H7 (cell line): Measurements from ENCODE around the gene TEP1. TPM values are rescaled to one million over a fixed set of nuclear protein-coding genes. Genes with fewer than 3 reads are reported as not detected.
"Not testable (repeated sequence)": the region's sequence is repeated elsewhere in the genome, so short reads cannot be mapped to it uniquely, and the experiment has no call there.

Source experiments
- DNase-seq: peaks from one replicate; pipeline ENCODE4 v3.0.0; 2012
- H3K27me3 ChIP-seq: 2 replicates; pipeline ENCODE4 v1.6.0; 2011; ENCODE audit warnings: mild to moderate bottlenecking, low read length; ENCODE audit not compliant: control insufficient read depth, insufficient read depth
- H3K36me3 ChIP-seq: replicated peaks from 2 replicates; pipeline ENCODE4 v1.5.1; 2011; ENCODE audit warnings: low read length; ENCODE audit not compliant: control insufficient read depth, insufficient read depth
- H3K4me3 ChIP-seq: 2 replicates; pipeline ENCODE4 v1.5.1; 2011; ENCODE audit warnings: low read depth, mild to moderate bottlenecking, control low read depth, low read length, moderate library complexity; ENCODE audit not compliant: insufficient read depth
- total RNA-seq: library from RNA; depleted of rRNA; stranded (reverse); fragments of >200 nt; shearing (Covaris generic); gene quantifications from 2 replicates; pipeline ENCODE4 v1.2.3, GENCODE V29; 2014; rRNA removed

TEP1 gene
- 10.5 and 12.6 TPM in 2 replicates for total RNA-seq

- peak; percentile 91 for DNase-seq
- Histone ChIP-seq H3K4me3 (peak within 1 kb of the TSS; percentile 87), H3K27me3 (no peaks in the 10 kb centered on the region), H3K36me3 (no peaks in the 10 kb centered on the region; the same call in 1 of the 2 replicates)
Measured at GRCh38 chr14:20412876-20413743, at the start of gene TEP1. TEP1 (minus strand) TSS chr14:20413501; CDS start chr14:20408439, 5,062 bp downstream.

DNA sequence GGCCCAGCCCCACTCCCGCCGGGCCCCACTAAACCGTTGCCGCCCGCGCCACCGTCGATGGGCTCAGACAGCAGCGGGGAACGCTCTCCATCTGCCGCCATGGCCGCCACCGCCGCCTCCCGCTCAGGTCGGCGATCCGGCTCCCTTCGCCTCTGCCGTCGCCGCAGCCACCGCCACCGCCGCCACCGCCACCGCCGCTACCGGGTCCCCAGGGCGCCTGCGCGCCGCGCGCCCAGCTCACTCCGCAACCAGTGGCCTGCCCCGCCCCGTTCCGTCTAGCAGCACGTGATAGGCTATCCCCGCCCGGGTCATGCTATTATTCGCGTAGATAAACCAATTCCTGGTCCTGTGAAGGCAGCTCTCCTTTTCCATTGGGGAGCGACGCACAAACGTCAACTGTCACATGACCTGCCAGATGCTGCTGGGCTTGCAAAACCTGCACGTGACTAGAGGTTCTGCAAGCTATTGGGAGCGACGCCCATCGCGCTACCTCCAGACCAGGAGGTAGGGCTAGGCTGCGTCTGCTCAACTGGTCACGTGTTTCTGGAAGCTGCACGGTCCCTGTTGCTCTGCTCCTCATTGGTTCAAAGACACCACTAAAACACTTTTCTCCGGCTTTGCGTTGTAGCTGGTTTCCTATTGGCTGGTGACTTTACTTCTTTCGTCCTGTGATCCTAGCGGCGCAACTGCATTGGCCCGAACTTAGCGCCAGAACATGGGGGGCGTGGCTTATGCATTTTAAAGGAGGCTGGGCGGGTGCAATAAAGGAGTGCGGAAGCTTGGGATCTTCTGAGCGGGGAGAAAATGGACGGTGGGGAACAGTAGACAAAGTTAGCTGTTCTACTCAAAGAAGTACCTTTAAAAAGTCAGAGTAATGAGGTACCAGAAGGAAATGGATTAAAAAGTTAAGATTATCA lies 48.2 kb upstream of the TEP1 start, which contains the start of gene PIP4P1:
Gene PIP4P1, minus strand, starts transcription at position 210 of the 917 bp plus-strand sequence. Its CDS starts 109 bp downstream, at position 101.
- H3K4me3 ChIP-seq = peak within 1 kb of the TSS; percentile 65
- DNase-seq = peak; percentile 94
- H3K27me3 ChIP-seq = no peaks in the 10 kb centered on the region
- peaks cover 26% of the 10 kb centered on the region for H3K36me3 ChIP-seq

GRCh38 chr14:20460458-20461224 lies 47.3 kb upstream of the TEP1 start:
- Histone ChIP-seq H3K27me3 (no peaks in the 10 kb centered on the region), H3K4me3 (peak overlapping the region; percentile 65)
- peak; percentile 85 for DNase-seq

GRCh38 chr14:20458031-20458789 lies 44.9 kb upstream of the TEP1 start:
- H3K4me3 ChIP-seq = no peak overlapping the region
- no peak for DNase-seq

More at GRCh38 chr14:20460458-20461224, 47.3 kb upstream of the TEP1 start:
- peaks cover 27% of the 10 kb centered on the region for H3K36me3 ChIP-seq

GRCh38 chr14:20456971-20457370 lies 43.7 kb upstream of the TEP1 start:
- Histone ChIP-seq H3K36me3 (peaks cover 30% of the 10 kb centered on the region), H3K4me3 (no peak overlapping the region), H3K27me3 (no peaks in the 10 kb centered on the region)
- no peak for DNase-seq

More at GRCh38 chr14:20458031-20458789, 44.9 kb upstream of the TEP1 start:
- Histone ChIP-seq H3K36me3 (peaks cover 27% of the 10 kb centered on the region), H3K27me3 (no peaks in the 10 kb centered on the region)

- H3K27me3 ChIP-seq = no peaks in the 10 kb centered on the region
- peaks cover 32% of the 10 kb centered on the region for H3K36me3 ChIP-seq
- DNase-seq = peak; percentile 65
- H3K4me3 ChIP-seq = peak overlapping the region; percentile 77
Measured at GRCh38 chr14:20455355-20456300, 42.3 kb upstream of the TEP1 start.

GRCh38 chr14:20454516-20455354 lies 41.4 kb upstream of the TEP1 start, which contains the start of the genes APEX1 and OSGEP:
APEX1 (plus strand) TSS chr14:20455226; CDS start chr14:20455646, 420 bp downstream.
OSGEP (minus strand) TSS chr14:20454812; CDS start chr14:20454683, 129 bp downstream.
- H3K36me3 ChIP-seq = peaks cover 32% of the 10 kb centered on the region
- peak; percentile 96 for DNase-seq
- peak within 1 kb of the TSS; percentile 77 for H3K4me3 ChIP-seq
- H3K27me3 ChIP-seq = no peaks in the 10 kb centered on the region

DNA sequence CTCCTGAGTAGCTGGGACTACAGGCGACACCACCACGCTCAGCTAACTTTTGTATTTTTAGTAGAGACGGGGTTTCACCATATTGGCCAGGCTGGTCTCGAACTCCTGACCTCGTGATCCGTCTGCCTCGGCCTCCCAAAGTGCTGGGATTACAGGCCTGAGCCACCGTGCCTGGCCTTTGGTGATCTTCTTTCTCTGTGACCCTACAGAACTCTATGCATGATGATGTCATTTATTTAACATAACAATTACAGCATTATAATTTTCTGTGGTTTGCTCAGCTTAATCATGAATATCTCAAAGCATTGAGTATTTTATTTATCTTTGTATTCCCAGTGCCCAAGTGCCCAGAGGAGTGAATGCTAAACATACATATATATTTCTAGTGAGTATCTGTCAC lies 39.5 kb upstream of the TEP1 start:
- peaks cover 34% of the 10 kb centered on the region for H3K36me3 ChIP-seq
- DNase-seq = not testable (repeated sequence)

DNA sequence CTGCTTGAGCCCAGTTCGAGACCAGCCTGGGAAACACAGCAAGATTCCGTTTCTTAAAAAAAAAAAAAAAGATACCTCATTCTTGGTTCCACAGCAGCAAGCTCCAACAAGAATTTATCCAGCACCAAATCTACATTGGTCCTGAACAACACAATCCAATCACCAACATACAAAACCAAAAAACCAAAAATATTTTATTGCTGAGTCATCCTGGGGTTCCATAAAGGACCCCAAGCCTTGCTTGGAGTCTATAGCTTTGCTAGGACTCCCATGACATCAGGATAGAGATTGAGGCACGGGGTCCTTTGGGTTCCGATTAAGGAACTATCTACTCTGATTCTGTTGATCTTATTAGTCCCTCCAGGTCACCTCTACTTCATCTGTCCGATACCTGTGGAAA lies 33.6 kb upstream of the TEP1 start:
- Histone ChIP-seq H3K4me3 (no peak overlapping the region), H3K36me3 (peaks cover 36% of the 10 kb centered on the region), H3K27me3 (no peaks in the 10 kb centered on the region)

More for the DNA sequence above, 39.5 kb upstream of the TEP1 start:
- H3K4me3 ChIP-seq, H3K27me3 ChIP-seq: not testable (repeated sequence)

GRCh38 chr14:20443650-20444049 lies 30.3 kb upstream of the TEP1 start:
- not testable (repeated sequence) for H3K4me3 ChIP-seq, DNase-seq, H3K27me3 ChIP-seq
- peaks cover 25% of the 10 kb centered on the region for H3K36me3 ChIP-seq

More for the DNA sequence above, 33.6 kb upstream of the TEP1 start:
- DNase-seq = no peak

DNA sequence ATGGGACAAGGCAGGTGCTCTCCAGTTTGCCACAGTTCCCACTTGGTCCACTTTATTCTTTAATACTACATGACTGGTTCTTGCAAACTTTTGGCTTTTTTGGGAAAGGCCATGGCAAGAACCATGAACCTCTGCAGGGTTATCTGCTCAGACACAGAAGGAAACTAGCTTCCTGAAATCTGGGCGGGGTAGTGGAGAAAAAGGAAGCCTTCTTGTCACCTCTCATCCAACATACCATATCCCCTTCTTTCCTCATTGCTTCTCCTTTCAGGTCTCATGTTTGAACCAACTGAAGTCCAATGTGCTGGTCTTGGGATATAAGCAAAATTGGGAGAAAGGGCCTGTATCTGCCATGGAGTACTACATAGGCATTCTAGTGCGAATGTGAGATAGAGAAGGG lies 28.2 kb upstream of the TEP1 start:
- Histone ChIP-seq H3K27me3 (no peaks in the 10 kb centered on the region), H3K4me3 (no peak overlapping the region), H3K36me3 (peaks cover 6% of the 10 kb centered on the region)
- DNase-seq = no peak
